Endothelial cell of umbilical vein (primary cell): ENCODE results near the gene TENT5D. TPM values are rescaled to one million over a fixed set of nuclear protein-coding genes. Genes with fewer than 3 reads are reported as not detected.
"Not testable (repeated sequence)": the region's sequence is repeated elsewhere in the genome, so short reads cannot be mapped to it uniquely, and the experiment has no call there.

Experiments
- BruUV-seq: library from RNA; stranded (reverse); fragments of 400-500 nt; replicated peaks from 2 replicates; lab custom pipeline; 2021; lab: Mats Ljungman, UMichigan
- CTCF ChIA-PET: fragments of 300-600, 350-600 bp; sonication (Branson Sonifier 250); formaldehyde crosslinking; loops from one replicate; lab custom pipeline; 2021; ENCODE audit warnings: antibody characterized with exemption, inconsistent platforms; lab: Charles Lee
- POLR2A ChIA-PET: fragments of 300-600, 350-600 bp; sonication (Branson Sonifier 250); formaldehyde crosslinking; loops from one replicate; lab custom pipeline; 2021; ENCODE audit warnings: antibody characterized with exemption, inconsistent platforms; lab: Charles Lee
- DNase-seq: peaks from one replicate; pipeline ENCODE4 v3.0.0-alpha.2; 2011; ENCODE audit warnings: low read depth, low spot score
- FAIRE-seq: peaks from 2 replicates; lab custom pipeline; 2011; peaks lifted over from hg19 to GRCh38; lab: Jason Lieb, UNC
- H2AFZ ChIP-seq: 2 replicates; pipeline ENCODE4 v1.6.0; 2012; ENCODE audit warnings: low read depth, low read length, control low read depth, inconsistent platforms
- H3K27ac ChIP-seq: 2 replicates; pipeline ENCODE4 v1.5.1; 2011; ENCODE audit warnings: low read depth, mild to moderate bottlenecking, control low read depth, low read length, moderate library complexity; ENCODE audit not compliant: insufficient read depth
- H3K27me3 ChIP-seq, 2 experiments: 2 replicates each; pipeline versions ENCODE4 v1.6.0 to v1.6.1; 2011; ENCODE audit warnings: low read length in 2 of 2, mixed read lengths in 1 of 2; ENCODE audit not compliant: control insufficient read depth in 2 of 2, insufficient read depth in 2 of 2
- H3K36me3 ChIP-seq, 2 experiments: 2 replicates in 1 of 2; 3 replicates in 1 of 2; pipeline ENCODE4 v1.5.1; 2011; ENCODE audit warnings: low read length in 2 of 2, mild to moderate bottlenecking in 1 of 2, moderate library complexity in 1 of 2; ENCODE audit not compliant: control insufficient read depth in 2 of 2, insufficient read depth in 2 of 2; ENCODE audit errors: extremely low read depth in 1 of 2
- H3K4me1 ChIP-seq: 3 replicates; pipeline ENCODE4 v1.5.1; 2011; ENCODE audit warnings: mild to moderate bottlenecking, low read length; ENCODE audit not compliant: control insufficient read depth, insufficient read depth; ENCODE audit errors: extremely low read depth
- H3K4me2 ChIP-seq: 2 replicates; pipeline ENCODE4 v1.6.1; 2011; ENCODE audit warnings: low read length, control low read depth, mixed read lengths; ENCODE audit not compliant: insufficient read depth
- H3K4me3 ChIP-seq, 3 experiments: fragments of 200-600 bp in 1 of 3; sonication (generic), shearing (Covaris generic) in 1 of 3; replicated peaks in 1 of 3; 2 replicates each; pipeline ENCODE4 v1.5.1; 2011 to 2016; ENCODE audit warnings: control low read depth in 3 of 3, low read length in 3 of 3, mild to moderate bottlenecking in 2 of 3, inconsistent platforms in 1 of 3, low read depth in 1 of 3, moderate library complexity in 1 of 3; ENCODE audit not compliant: insufficient read depth in 1 of 3
- H3K79me2 ChIP-seq: 2 replicates; pipeline ENCODE4 v1.6.0; 2012; ENCODE audit warnings: low read length, inconsistent platforms; ENCODE audit not compliant: control insufficient read depth, insufficient read depth
- H3K9ac ChIP-seq: replicated peaks from 2 replicates; pipeline ENCODE3; 2011; ENCODE audit warnings: low read length, control low read depth; ENCODE audit not compliant: insufficient read depth; ENCODE audit errors: extremely low read depth
- H3K9me1 ChIP-seq: replicated peaks from 3 replicates; pipeline ENCODE4 v1.6.0; 2011; ENCODE audit warnings: mild to moderate bottlenecking, low read length; ENCODE audit not compliant: control insufficient read depth, insufficient read depth; ENCODE audit errors: extremely low read depth
- H3K9me3 ChIP-seq: replicated peaks from 2 replicates; pipeline ENCODE4 v1.5.1; 2012; ENCODE audit warnings: low read length, inconsistent platforms; ENCODE audit not compliant: control insufficient read depth, insufficient read depth
- H4K20me1 ChIP-seq: replicated peaks from 2 replicates; pipeline ENCODE3; 2011; ENCODE audit warnings: mild to moderate bottlenecking, low read length; ENCODE audit not compliant: control insufficient read depth, insufficient read depth; ENCODE audit errors: extremely low read depth
- CTCF ChIP-seq, 2 donors: IDR thresholded peaks; 1 replicate in 1 of 2; 2 replicates in 1 of 2; pipeline ENCODE4 v1.5.1; 2011; ENCODE audit warnings: low read length in 2 of 2, mild to moderate bottlenecking in 2 of 2, moderate library complexity in 2 of 2, control low read depth in 1 of 2, inconsistent platforms in 1 of 2, low read depth in 1 of 2; ENCODE audit not compliant: insufficient read depth in 1 of 2; ENCODE audit errors: extremely low read depth in 1 of 2
- EZH2 ChIP-seq: IDR thresholded peaks from 2 replicates; pipeline ENCODE4 v1.6.1; 2012; ENCODE audit warnings: borderline replicate concordance, low read depth, mild to moderate bottlenecking, moderate library complexity, low read length, inconsistent platforms; ENCODE audit not compliant: severe bottlenecking
- GATA2 ChIP-seq: IDR thresholded peaks from 2 replicates; pipeline ENCODE4 v1.7.0; 2011; ENCODE audit warnings: low read depth, mild to moderate bottlenecking, moderate library complexity, mixed read lengths, low read length; ENCODE audit not compliant: insufficient read length, insufficient read depth
- dilution Hi-C: fragments of 300-500 bp; cut with MboI; formaldehyde crosslinking; loops from one replicate; pipeline ENCODE4 v1.15.0; 2019; ENCODE audit warnings: low sequenced_read_pairs; ENCODE audit not compliant: extremely low pct_ligation_motif_present
- intact Hi-C: fragments of 100-400 bp; cut with micrococcal nuclease; formaldehyde crosslinking; loops from one replicate; pipeline ENCODE4 v1.10.0; 2022
- polyA plus RNA-seq, 4 experiments: library from polyadenylated mRNA; depleted of rRNA in 3 of 4; stranded (reverse) in 3 of 4; unstranded in 1 of 4; fragments of >200 nt; gene quantifications; 2 replicates each; pipeline versions ENCODE4 v1.2.1 to v1.2.3, GENCODE V29; 2011 to 2012; ENCODE audit warnings: missing spikeins in 1 of 4
- total RNA-seq: library from RNA; stranded (reverse); gene quantifications from 2 replicates; pipeline ENCODE4 v1.2.3, GENCODE V29; 2021

TENT5D gene
- total and polyA plus RNA-seq, 2 donors (not counting 3 experiments of a cell fraction or from before 2014, with no cell fraction given) = not detected

DNA sequence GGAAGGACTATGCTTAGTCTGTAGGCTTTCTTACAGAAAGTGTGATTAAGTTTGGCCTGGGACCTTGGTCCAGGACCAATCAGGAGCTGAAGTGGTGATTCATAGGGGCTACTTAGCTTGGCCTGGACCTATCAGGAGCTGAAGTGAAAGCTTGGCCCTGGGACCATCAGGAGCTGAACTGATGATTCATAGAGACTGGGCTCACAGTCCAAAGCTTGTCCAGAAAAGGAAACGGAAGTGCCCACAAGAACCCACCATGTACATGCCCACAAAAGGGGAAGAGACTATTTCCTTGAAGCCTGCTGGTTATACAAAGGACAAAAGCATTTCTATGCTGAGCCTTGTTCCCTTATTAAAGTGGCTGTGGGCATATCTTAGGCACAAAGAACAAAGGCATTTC, 12.6 kb downstream of the TENT5D start:
- no TSS peak for BruUV-seq
- POLR2A ChIA-PET = no interaction called here
- CTCF ChIA-PET = no interaction called here
- H3K27me3 ChIP-seq = no peaks in the 10 kb centered on the region
- DNase-seq (no peak), FAIRE-seq (no peak)
- H3K9me3 ChIP-seq = no peaks in the 10 kb centered on the region
- no peaks in the 10 kb centered on the region for H3K4me1 ChIP-seq
- TF ChIP-seq CTCF (IDR thresholded peaks at IDR 0.05; ENCODE audit: extremely low read depth in 1 of 2, insufficient read depth in 1 of 2, low read depth in 1 of 2, low read length in 2 of 2) (no peak), EZH2 (no peak), GATA2 (no peak)
- no peaks in the 10 kb centered on the region for H3K79me2 ChIP-seq
- H3K27ac ChIP-seq = no peak overlapping the region
- dilution Hi-C loops = no loop called here
- H3K4me3 ChIP-seq = no peak overlapping the region
- no peaks in the 10 kb centered on the region for H3K36me3 ChIP-seq
- H3K4me2 ChIP-seq = no peak overlapping the region
- intact Hi-C loops = no loop called here
- no peak overlapping the region for H3K9ac ChIP-seq
- H3K9me1 ChIP-seq = no peaks in the 10 kb centered on the region
- no peak overlapping the region for H2AFZ ChIP-seq
- H4K20me1 ChIP-seq = no peaks in the 10 kb centered on the region

GRCh38 chrX:80468166-80468565, 47.9 kb downstream of the TENT5D start:
- DNase-seq, H3K4me1 ChIP-seq, FAIRE-seq, H3K4me2 ChIP-seq, H3K36me3 ChIP-seq, H3K9me1 ChIP-seq, H4K20me1 ChIP-seq, H3K27ac ChIP-seq, H3K79me2 ChIP-seq, H2AFZ ChIP-seq, H3K4me3 ChIP-seq, CTCF ChIA-PET, POLR2A ChIA-PET, H3K9me3 ChIP-seq, H3K9ac ChIP-seq, BruUV-seq, intact Hi-C loops, H3K27me3 ChIP-seq, dilution Hi-C loops: not testable (repeated sequence)
